Anterior cingulate cortex (tissue), 58 donors: ENCODE data around the gene POFUT2.
A peak's percentile ranks its signal among the peaks of the same experiment; 100 is the strongest.
"Not testable (repeated sequence)": the region's sequence is repeated elsewhere in the genome, so short reads cannot be mapped to it uniquely, and the experiment has no call there.

ENCODE experiments used
- DNase-seq, 58 donors: peaks; one replicate each; lab custom pipeline; 2025; lab: John Stamatoyannopoulos, UW

POFUT2 gene

DNA sequence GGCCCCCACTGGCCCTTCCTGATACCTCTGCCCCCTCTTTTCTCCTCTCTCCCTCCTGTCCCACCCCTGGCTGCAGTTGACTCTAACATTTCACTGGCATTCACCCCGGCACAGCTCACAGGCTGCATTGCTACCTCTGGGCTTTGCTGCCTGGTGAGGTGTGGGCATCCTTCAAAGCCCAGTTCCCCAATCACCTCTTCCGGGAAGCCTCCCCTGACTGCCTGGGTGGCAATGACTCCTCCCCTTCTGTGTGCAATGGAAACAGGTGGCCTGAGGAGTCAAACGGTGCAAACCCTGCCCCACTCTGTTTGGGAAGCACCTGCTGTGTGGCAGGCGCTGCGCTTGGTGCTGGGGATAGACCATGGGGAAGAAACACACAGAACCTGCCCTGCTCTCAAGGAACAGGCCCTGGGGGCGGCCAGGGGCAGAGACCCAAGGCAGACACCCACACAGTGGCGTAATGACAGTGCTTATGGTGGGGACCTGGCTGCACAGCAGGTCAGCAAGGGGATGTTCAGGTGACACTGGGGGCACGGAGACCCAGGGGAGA lies 39.3 kb upstream of the POFUT2 start:
- no peak for DNase-seq

DNA sequence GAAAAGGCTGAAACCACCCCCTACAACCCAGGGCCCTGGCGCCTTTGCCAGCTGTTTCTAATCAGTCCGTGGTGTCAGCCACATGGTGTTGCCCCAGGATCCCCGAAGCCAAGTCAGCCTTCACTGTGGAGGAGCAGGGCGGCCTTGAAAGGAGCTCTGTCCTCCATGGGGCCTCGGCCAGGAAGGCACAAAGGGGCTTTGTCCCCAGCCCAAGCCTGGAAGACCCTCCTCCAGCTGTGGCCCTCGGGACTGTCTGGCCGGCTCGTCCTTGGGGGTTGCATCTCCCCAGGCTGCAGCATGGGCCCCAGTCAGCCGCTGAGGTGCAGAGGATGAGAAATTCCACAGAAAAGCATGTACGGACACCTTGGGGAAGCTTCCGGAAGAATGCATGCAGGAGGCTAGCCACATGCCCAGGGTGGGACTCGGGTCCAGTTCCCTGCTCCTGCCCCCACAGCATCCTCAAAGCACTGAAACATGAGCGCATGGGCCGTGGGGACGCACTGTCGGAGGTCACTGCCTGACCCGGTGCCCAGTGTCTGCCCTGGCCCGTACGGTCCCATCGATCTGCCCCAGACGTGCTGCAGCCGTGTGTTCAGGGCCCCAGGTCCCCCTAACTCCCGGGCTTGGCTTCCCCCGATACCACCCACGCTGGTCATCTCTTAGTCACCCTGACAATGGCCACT lies 38.6 kb upstream of the POFUT2 start:
- DNase-seq: peak in 44 of 58 donors; percentile 17 to 77 (median 52)

DNA sequence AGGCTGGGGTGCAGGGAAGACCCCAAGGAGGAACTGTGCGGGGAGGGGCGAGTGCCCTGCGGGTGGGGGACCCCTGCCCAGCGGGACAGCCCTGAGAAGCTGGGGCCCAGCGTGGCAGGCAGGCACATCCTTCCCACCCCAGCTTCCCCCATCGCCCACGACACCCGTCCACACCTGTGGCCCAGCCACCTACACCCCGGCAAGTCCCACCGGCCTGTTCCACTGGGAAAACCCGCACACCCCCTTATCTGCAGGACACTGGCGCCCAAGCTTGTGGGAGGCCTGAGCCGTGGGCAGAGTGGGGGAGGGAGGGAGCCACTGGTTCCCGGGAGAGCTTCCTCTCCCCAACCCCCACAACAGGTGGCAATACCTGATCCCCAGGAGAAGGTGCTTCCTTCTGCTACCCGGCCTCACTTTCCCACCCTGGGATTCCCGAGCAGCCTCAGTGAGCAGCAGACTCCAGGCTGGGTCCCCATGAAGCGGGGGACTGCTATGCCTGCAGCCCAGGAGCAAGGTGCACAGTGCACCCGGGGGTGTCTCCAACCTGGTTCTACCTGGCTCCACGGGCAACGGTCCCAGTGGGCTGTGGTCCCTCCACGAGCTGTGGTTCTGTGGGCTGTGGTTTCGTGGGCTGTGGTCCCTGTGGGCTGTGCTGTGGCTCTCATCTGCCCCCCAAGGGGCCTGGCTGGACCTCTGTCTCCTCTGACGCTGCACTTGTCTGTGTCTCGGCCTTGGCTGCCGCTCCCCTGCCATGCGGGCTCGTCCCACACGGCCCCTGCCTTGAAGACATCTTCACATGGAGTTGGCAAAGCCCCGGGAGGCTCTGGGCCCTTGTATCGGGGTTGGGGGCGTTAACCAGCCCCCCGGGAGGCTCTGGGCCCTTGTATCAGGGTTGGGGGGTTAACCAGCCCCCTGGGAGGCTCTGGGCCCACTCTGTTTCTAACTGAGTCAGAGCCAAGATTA lies 37.8 kb upstream of the POFUT2 start:
- DNase-seq: no peak

DNA sequence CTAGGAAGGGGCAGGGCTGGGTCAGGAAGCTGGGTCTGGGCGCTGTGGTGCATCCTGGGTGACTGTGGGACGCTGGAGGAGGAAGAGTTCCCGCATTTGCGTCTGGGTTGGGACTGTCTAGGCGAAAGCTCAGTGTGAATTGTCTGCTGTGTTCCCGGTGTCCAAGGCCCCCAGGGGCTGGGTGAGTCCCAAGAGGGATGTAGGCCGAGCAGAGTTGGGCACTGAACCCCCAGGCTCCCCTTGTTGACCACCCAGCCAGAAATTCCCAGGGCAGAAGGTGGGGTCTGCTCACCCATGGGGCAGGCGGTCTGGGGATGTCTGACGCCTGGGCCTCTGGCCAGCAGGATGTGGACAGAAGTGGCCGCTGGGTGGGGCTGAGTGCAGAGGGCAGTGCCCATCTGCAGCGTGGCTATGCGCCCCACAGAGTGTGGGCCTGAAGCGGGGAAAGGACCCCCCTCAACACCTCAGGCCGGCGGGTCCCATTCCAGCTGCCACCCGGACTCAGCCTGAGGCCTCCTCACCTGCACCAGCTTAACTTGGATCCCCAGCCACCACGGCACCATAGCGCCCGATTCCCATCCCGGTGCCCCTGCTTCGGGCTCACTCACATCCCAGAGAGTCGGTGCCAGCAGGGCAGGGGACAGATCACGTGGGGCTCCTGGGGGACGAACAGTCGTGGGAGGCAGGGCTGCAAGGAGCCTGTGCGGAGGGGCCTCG lies 37.0 kb upstream of the POFUT2 start:
- DNase-seq: no peak

DNA sequence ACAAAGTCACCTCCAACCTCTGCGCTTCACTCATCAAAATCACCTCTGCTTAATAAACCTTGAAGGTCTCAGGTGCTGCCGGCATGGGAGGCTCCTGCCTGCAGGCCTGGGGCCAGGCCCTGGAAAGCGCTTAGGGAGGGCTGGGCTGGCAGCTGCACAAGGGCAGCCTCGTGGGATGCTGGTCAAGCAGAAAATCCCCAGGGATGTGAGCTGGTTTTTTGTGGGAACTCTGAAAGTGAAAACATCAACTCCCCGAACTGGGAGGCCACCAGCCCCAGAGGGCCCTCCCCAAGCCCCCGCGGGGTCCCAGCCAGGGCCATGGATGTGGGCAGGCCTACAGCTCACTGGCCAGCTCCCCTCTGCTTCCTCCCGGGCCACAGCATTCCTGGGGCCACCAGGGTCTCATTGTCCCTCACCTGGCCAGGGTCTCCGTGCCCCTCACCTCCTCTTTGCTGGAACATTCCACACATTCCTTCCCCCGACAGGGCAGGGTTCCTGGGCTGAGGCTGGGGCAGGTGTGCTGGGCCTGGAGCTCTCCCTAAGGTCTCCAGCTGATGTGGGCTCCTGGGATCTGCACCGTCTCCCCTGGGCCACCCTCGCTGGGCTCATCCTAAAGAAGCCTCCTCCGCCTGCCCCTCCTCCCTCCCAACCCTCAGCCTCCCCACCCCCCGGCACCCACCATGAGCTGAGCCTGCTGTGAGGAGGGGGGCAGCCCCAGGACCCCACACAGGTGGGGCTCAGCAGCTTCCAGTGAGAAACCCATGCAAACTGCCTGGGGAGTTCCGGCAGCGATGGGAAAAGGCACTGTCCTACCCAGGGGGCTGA lies 36.0 kb upstream of the POFUT2 start:
- no peak for DNase-seq

DNA sequence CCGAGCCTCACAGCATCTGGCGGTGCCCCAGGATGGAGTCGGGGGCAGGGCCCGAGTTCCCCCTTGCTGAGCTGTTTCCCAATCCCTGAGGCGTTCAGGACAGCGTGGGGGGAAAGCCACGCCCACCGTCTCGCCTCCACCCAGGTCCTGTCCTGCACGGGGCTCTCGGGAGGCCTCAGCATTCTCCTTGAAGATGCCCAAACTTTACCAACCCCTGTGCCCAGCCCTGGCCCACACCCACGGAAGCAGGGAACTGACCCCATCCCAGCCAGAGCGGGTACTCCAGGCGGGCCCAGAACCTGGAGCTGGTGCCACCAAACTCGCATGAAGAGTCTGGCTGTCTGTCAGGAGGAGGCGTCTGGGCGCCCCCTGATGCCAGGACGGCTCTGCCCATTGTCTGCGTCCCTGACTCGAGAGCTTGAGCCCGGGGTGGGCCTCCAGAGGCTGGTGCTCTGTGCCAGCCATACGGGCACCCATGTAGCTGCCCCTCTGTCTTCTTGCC lies 35.3 kb upstream of the POFUT2 start:
- no peak for DNase-seq

DNA sequence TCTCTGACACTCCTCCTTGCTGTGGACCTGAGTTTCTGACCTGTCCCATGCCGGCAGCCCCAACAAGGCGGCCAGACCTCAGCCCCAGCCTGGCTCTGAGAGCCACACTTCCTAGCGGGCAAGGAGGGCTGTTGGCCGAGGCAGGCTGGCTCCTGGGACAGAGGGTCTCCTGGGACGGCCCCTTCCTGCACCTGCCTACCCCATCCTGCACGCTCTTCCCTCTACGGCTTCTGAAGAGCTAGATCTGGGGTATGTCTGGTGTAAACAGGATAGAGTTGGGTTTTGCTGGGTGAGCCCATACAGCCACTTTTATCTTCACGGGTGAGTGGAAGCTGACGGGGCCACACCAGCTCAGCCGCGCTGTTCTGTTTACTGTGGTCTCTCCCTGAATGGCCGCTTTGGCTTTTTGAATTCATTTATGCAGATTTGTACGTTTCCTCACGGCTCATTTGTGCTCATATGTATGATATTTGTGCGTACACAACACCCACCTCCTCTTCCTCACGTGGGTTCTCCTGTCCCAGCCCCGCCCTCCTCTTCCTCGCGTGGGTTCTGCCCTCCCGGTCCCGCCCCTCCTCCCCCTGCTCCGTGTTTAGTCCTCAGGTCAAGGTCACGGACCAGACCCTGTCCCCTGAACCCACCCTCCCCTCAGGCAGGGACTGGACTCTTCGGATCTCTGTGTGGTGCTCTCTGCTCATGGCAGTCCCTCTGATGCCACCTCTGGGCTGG lies 34.7 kb upstream of the POFUT2 start:
- DNase-seq: no peak

DNA sequence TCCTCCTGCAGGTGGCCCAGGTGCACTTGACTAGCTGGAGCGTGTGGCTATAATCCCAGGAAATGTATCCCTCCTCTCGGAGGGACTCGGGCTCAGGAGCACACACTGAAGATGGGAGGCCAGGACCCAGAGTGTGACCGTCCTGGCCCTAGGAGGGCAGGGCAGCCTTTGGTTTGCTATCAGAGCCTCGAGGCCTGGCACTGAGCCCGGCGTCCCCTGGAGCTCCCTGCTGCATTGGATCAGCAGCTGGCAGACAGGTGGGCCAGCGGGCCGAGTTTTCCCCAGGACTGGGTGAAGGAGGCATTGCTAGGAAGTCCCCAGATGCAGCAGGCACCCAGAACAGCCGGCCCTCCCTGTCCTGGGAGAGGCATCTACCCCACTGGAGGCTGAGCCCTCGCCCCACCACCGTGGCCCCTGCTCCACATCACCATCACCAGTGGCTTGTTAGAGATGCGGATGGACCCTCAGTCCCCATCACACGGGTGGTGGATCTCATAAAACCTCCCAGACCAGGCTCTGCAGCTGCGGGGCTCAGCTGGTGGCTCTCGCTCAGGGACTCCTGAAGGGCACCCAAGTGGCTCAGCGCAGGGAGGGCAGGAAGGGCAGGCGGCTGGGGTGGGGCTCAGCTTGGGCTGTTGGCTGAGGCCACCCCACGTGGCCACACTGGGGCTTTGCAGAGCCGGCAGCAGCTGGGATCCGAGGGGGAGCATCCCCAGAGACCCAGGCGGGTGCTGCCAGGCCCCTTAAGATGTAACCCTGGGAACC lies 32.7 kb upstream of the POFUT2 start:
- DNase-seq: no peak

DNA sequence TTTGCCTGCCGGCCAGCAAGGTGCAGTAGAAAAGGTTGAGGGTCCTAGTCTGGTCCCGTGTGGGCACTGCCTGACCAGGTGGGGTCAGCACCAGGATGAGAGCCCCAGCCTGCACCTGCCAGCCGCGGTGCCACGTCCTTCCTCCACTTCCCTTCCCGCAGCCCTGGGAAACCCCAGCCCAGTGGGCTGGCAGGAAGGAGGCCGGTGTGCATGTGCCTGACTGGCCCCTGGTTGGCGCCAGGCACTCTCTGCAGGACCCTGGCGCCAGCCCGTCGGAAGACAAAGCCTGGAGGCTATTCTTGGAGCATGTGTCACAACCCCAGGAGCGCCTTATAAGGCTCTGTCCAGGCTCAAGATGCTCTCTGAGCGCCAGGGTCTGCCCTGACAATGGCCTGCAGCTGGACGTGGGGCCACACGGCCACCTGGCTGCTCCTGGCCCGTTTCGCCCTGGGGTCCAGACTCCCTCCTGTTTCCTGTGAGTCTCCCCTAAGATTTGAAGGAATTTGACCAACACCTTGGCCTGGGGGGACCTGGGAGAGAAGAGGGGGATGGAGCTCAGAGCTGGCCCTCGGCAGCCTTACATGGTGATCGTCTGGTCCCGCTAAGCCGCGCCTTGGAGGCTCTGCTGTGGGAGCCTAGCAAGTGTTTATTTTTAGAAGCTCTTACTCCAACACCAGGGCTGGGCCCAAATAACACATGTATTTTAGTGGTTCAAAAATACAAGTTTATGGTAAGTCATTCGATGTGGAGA lies 31.9 kb upstream of the POFUT2 start:
- DNase-seq: no peak

DNA sequence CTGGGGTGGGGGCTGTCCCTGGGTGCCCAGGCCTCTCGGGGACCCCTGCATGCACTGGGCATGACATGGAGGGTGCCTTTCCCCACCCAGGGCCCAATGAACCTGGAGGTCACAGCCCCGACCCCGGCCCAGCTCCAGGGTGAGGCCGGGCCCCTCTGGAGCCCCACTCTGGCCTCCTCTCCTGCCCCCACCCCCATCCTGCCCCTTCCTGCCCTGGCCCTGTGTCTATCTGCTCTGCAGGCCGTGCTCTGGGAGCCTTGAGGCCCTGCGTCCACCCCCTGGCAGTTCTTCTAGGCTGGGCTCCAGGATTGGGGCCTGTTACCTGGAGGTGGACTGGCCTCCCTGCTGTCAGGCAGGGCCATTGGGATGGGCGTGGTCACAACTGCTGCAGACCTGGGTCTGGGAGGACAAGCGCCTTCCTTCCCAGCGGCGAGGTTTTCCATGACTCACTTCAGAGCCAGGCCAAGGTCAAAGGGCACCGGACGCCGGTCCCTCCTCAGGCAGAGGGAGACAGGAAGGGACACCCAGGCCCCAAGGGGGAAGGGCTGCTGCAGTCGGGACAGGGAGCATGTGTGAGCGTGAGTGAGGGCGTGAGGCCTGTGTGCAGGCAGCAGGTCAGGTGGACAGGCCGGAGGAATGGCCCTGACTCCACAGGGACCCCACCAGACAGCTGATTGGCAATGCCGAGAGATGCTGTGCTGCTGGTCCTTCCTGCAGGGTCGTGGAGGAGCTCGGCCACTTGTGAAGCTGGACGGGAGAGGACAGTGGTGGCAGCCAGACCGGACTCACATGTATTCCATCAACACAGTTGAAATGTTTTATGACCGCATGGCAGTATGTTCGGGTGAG lies 31.1 kb upstream of the POFUT2 start:
- DNase-seq: no peak

DNA sequence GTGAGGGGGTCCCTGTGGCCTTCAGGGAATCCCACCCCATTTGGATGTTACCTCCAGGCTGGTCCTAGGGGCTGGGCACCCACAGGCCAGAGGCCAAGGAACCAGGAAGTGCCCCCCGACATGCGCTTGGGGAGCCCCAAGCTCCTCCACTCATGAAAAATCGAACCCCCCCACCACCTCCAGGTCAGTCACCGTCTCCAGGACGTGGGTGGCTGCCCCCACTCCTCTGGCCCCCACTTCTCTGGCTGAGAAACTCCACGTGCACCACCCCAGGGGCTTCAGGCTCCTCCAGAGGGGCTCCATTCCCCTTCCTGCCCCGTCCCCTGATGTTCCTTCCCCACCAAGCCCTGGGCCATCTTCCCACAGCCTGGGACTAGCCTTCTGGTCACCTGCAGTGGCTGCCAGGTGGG lies 30.5 kb upstream of the POFUT2 start:
- DNase-seq: no peak

DNA sequence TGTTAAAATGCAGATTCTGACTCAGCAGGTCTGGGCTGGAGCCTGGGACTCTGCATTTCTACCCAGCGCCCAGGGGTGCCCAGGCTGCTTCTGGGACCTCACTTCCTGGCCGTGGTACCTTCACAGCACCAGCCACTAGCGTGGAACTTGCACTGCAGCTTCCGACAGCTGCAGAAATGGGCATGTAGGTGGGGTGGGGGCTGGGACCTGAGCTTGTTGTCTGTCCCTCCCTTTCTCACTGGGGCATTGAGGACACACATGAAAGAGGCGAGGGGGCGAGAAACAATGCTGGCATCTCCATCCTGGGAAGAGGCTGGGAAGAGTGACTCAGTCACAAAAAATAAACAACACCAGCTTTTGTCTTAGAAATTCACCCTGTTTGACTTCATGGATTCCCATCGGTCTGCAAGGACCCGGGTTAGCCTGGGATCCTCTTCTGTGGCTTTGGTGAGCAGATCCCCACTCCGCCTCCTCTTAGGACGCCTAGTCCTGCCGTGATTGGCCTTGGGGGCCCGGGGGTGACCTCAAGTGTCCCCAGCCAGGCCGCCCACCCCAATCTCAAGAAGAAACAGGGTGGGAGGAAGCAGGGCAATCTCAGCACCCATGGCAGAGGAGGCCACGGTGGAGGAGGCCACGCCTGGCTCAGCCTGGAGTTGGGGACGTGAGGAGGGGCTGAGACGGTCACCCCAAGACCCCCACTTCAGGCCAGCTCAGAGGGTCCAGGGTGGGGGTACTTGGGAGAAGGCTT lies 29.9 kb upstream of the POFUT2 start:
- peak in 1 of 58 donors; percentile 17 for DNase-seq

DNA sequence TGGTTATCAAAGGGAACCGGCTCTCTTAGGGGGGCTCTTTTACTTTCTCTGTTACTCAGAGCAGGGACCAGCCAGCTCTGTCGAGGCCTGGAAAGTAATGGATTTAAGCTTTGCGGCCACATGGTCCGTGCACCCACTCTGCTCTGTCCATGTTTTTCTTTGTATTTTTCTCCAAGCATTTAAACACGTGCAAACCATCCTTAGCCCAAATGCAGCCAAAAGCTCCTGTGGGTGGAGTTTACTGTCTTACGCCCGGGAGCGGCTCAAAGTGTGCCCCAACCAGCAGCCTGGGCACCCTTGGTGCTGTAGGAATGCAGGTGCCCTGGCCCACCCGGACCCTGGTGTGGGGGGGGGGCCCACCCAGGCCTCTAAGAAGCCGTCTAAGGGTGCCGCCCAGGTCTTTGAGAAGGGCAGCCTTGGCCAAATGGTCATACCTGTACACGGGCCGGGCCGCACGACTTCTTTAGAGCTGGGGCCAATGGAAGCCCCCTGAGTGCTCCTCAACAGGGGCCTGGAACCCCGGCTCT lies 29.2 kb upstream of the POFUT2 start:
- DNase-seq: no peak

DNA sequence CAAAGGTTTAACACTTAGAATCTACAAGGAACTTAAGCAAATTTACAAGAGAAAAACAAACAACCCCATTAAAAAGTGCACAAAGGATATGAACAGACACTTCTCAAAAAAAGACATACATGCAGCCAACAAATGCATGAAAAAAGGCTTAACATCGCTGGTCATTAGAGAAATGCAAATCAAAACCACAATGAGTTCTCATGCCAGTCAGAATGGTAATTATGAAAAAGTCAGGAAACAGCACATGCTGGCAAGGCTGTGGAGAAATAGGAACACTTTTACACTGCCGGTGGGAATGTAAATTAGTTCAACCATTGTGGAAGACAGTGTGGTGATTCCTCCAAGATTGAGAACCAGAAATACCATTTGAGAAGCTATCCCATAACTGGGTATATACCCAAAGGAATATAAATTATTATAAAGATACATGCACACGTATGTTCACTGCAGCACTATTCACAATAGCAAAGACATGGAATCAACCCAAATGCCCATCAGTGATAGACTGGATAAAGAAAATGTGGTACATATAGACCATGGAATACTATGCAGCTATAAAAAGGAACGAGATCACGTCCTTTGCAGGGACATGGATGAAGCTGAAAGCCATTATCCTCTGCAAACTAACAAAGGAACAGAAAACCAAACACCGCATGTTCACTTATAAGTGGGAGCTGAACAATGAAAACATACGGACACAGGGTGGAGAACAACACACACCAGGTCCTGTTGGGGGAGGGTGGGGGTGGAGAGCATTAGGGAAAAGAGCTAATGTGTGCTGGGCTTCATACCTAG lies 28.2 kb upstream of the POFUT2 start:
- not testable (repeated sequence) for DNase-seq

DNA sequence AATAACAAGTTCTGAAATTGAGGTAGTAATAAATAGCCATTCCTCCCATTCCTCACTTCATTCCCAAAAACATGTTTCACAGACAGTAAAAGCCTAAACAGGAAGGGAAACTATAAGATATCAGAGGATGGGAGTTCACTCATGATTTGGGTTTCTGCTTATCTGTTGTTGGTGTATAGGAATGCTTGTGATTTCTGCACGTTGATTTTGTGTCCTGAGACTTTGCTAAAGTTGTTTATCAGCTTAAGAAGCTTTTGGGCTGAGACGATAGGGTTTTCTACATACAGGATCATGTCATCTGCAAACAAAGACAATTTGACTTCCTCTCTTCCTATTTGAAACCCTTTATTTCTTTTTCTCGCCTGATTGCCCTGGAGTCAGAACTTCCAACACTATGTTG lies 26.0 kb upstream of the POFUT2 start:
- DNase-seq: no peak
